SK-N-MC (cell line): ENCODE results near the gene PLEKHM1.

Experiments
- EZH2 ChIP-seq: fragments of 200-600 bp; sonication (generic); IDR thresholded peaks from one replicate; pipeline ENCODE4 v1.6.1; 2017; ENCODE audit warnings: antibody characterized with exemption
- POLR2AphosphoS5 ChIP-seq: IDR thresholded peaks from 2 replicates; pipeline ENCODE4 v1.6.1; 2012; ENCODE audit warnings: mild to moderate bottlenecking, low read depth, low read length, borderline replicate concordance

DNA sequence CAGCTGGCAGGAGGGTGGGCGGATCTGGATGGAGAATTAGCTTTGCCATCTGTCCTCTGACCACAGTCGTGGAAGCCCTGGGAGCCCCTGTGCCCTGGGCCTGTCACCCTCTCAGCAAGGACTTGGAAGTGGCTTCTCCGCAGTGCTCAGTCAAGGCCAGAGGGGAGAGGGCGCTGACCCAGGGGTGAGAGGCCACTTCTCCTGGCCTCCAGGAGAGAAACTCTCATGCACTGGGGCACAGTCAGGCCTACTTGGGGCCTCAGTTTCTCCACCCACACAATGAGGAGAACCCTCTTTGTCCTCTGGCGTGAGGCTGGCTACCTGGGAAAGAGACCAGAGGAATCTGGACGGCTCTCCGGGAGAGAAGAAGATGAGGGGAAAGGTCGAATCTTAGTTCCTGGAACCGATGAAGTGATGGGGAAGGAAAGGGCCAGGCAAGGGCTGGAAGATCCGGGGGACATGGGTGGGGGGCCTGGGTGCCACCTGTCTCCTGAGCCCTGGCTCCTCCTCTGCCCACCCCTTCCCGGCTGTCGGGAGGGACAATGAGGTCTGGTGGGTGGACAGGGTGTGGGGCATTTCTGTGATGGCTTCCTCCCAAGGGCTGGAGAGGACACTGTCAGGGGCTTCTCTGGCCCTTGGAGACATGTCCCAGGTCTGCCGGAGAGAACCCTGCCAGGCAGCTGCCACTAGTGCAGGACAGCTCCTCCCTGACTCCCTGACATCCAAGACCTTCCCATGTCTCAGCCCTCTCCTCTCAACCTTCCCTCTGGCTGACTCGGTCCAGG is 48.8 kb downstream of the PLEKHM1 start:
- TF ChIP-seq EZH2: no peak
- no peak for TF ChIP-seq POLR2AphosphoS5
